ENCODE measurements around the gene ITPK1. TPM values are rescaled to one million over a fixed set of nuclear protein-coding genes. Genes with fewer than 3 reads are reported as not detected.

Gene ITPK1
- total and polyA plus RNA-seq, 2 experiments from 2014 or later = 35.9 to 101 TPM

DNA sequence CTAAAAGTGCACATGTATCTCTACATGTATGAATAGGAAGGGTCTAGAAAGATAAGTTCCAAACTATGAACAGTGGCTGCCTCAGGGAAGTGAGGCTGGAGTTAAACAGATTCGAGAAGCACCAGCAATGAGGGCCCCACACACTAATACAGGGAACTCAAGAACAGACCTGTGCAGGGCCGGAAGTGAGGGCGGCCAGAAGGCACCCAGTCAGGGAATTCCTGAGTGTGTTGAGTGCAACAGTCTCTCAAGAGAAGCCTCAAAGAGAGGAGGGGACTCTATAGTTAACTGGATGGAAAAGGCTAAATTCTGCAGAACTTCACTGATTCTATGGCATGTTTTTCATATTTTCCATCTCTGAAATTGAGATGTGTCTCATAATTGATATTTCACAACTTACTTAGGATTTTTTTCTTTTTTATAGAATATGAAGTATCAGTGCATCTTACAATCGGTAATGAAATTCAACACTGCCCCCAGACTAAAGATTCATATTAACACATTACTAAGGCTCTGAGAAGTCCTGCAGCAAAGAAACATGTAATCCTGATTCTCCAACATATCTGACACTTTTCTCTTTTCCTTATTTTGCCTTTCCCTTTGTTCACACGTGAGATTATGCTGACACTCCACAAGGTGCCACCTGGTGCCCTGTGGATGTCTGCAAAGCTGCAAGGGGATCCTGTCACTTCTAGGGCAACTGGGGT lies 131.5 kb downstream of the ITPK1 start:
- Mint-ChIP-seq H3K4me3 (no peak overlapping the region), H3K27ac (no peak overlapping the region), H3K27me3 (ENCODE audit: insufficient read depth, low read depth, poor library complexity) (peaks cover 12% of the 10 kb centered on the region), H3K36me3 (ENCODE audit: low read depth) (peaks cover 55% of the 10 kb centered on the region), H3K9me3 (peaks cover 31% of the 10 kb centered on the region), H3K4me1 (peaks cover 3% of the 10 kb centered on the region; the same call in 2 of the 3 replicates)
- Histone ChIP-seq H3K27me3 (ENCODE audit: insufficient read depth) (no peaks in the 10 kb centered on the region), H3K4me2 (no peak overlapping the region), H3F3A (replicated peaks; ENCODE audit: low read depth) (no peaks in the 10 kb centered on the region), H3K79me2 (replicated peaks; ENCODE audit: insufficient read depth) (peaks cover 32% of the 10 kb centered on the region), H3K4me1 (ENCODE audit: insufficient read depth) (no peaks in the 10 kb centered on the region), H3K4me3 (no peak overlapping the region), H3K36me3 (ENCODE audit: insufficient read depth) (0 out of 2 replicates have a peak, but pooled peaks cover 3% of the 10 kb centered on the region), H2AFZ (no peak overlapping the region), H3K27ac (ENCODE audit: low read depth) (no peak overlapping the region), H3K9me2 (ENCODE audit: insufficient read depth) (no peaks in the 10 kb centered on the region; the same call in 1 of the 2 replicates), H4K20me1 (replicated peaks; ENCODE audit: insufficient read depth) (peaks cover 6% of the 10 kb centered on the region)
- TF ChIP-seq STAT1 (IDR thresholded peaks at IDR 0.05; ENCODE audit: unreplicated experiment) = no peak
- no peak for TF ChIP-seq ZNF114 (CRISPR knock-in tag; IDR thresholded peaks at IDR 0.05)
- TF ChIP-seq, protein P1, sequence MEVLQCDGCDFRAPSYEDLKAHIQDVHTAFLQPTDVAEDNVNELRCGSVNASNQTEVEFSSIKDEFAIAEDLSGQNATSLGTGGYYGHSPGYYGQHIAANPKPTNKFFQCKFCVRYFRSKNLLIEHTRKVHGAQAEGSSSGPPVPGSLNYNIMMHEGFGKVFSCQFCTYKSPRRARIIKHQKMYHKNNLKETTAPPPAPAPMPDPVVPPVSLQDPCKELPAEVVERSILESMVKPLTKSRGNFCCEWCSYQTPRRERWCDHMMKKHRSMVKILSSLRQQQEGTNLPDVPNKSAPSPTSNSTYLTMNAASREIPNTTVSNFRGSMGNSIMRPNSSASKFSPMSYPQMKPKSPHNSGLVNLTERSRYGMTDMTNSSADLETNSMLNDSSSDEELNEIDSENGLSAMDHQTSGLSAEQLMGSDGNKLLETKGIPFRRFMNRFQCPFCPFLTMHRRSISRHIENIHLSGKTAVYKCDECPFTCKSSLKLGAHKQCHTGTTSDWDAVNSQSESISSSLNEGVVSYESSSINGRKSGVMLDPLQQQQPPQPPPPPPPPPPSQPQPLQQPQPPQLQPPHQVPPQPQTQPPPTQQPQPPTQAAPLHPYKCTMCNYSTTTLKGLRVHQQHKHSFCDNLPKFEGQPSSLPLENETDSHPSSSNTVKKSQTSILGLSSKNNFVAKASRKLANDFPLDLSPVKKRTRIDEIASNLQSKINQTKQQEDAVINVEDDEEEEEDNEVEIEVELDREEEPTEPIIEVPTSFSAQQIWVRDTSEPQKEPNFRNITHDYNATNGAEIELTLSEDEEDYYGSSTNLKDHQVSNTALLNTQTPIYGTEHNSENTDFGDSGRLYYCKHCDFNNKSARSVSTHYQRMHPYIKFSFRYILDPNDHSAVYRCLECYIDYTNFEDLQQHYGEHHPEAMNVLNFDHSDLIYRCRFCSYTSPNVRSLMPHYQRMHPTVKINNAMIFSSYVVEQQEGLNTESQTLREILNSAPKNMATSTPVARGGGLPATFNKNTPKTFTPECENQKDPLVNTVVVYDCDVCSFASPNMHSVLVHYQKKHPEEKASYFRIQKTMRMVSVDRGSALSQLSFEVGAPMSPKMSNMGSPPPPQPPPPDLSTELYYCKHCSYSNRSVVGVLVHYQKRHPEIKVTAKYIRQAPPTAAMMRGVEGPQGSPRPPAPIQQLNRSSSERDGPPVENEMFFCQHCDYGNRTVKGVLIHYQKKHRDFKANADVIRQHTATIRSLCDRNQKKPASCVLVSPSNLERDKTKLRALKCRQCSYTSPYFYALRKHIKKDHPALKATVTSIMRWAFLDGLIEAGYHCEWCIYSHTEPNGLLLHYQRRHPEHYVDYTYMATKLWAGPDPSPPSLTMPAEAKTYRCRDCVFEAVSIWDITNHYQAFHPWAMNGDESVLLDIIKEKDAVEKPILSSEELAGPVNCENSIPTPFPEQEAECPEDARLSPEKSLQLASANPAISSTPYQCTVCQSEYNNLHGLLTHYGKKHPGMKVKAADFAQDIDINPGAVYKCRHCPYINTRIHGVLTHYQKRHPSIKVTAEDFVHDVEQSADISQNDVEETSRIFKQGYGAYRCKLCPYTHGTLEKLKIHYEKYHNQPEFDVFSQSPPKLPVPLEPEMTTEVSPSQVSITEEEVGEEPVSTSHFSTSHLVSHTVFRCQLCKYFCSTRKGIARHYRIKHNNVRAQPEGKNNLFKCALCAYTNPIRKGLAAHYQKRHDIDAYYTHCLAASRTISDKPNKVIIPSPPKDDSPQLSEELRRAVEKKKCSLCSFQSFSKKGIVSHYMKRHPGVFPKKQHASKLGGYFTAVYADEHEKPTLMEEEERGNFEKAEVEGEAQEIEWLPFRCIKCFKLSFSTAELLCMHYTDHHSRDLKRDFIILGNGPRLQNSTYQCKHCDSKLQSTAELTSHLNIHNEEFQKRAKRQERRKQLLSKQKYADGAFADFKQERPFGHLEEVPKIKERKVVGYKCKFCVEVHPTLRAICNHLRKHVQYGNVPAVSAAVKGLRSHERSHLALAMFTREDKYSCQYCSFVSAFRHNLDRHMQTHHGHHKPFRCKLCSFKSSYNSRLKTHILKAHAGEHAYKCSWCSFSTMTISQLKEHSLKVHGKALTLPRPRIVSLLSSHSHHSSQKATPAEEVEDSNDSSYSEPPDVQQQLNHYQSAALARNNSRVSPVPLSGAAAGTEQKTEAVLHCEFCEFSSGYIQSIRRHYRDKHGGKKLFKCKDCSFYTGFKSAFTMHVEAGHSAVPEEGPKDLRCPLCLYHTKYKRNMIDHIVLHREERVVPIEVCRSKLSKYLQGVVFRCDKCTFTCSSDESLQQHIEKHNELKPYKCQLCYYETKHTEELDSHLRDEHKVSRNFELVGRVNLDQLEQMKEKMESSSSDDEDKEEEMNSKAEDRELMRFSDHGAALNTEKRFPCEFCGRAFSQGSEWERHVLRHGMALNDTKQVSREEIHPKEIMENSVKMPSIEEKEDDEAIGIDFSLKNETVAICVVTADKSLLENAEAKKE (CRISPR knock-in tag; IDR thresholded peaks at IDR 0.05) = no peak
- TF ChIP-seq EZH2 (IDR thresholded peaks at IDR 0.05; ENCODE audit: low read depth, unreplicated experiment) = no peak
- no peak for TF ChIP-seq CREB1 (CRISPR knock-in tag; IDR thresholded peaks at IDR 0.05; ENCODE audit: low read depth)
- TF ChIP-seq ZNF331 (CRISPR knock-in tag; IDR thresholded peaks at IDR 0.05; ENCODE audit: low read depth) = no peak
- TF ChIP-seq, protein P2, sequence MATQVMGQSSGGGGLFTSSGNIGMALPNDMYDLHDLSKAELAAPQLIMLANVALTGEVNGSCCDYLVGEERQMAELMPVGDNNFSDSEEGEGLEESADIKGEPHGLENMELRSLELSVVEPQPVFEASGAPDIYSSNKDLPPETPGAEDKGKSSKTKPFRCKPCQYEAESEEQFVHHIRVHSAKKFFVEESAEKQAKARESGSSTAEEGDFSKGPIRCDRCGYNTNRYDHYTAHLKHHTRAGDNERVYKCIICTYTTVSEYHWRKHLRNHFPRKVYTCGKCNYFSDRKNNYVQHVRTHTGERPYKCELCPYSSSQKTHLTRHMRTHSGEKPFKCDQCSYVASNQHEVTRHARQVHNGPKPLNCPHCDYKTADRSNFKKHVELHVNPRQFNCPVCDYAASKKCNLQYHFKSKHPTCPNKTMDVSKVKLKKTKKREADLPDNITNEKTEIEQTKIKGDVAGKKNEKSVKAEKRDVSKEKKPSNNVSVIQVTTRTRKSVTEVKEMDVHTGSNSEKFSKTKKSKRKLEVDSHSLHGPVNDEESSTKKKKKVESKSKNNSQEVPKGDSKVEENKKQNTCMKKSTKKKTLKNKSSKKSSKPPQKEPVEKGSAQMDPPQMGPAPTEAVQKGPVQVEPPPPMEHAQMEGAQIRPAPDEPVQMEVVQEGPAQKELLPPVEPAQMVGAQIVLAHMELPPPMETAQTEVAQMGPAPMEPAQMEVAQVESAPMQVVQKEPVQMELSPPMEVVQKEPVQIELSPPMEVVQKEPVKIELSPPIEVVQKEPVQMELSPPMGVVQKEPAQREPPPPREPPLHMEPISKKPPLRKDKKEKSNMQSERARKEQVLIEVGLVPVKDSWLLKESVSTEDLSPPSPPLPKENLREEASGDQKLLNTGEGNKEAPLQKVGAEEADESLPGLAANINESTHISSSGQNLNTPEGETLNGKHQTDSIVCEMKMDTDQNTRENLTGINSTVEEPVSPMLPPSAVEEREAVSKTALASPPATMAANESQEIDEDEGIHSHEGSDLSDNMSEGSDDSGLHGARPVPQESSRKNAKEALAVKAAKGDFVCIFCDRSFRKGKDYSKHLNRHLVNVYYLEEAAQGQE (IDR thresholded peaks at IDR 0.05; ENCODE audit: unreplicated experiment) = no peak
- no peak for TF ChIP-seq POLR2AphosphoS5 (IDR thresholded peaks at IDR 0.05; ENCODE audit: low read depth)
- TF ChIP-seq JUNB (IDR thresholded peaks at IDR 0.05; ENCODE audit: unreplicated experiment) = no peak
- no peak for TF ChIP-seq NANOG (IDR thresholded peaks at IDR 0.05; ENCODE audit: borderline replicate concordance)
- TF ChIP-seq, protein P3, sequence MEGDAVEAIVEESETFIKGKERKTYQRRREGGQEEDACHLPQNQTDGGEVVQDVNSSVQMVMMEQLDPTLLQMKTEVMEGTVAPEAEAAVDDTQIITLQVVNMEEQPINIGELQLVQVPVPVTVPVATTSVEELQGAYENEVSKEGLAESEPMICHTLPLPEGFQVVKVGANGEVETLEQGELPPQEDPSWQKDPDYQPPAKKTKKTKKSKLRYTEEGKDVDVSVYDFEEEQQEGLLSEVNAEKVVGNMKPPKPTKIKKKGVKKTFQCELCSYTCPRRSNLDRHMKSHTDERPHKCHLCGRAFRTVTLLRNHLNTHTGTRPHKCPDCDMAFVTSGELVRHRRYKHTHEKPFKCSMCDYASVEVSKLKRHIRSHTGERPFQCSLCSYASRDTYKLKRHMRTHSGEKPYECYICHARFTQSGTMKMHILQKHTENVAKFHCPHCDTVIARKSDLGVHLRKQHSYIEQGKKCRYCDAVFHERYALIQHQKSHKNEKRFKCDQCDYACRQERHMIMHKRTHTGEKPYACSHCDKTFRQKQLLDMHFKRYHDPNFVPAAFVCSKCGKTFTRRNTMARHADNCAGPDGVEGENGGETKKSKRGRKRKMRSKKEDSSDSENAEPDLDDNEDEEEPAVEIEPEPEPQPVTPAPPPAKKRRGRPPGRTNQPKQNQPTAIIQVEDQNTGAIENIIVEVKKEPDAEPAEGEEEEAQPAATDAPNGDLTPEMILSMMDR (conservative IDR thresholded peaks at IDR 0.05; ENCODE audit: low read depth in 2 of 2) = no peak
- TF ChIP-seq EZH2phosphoT487 (IDR thresholded peaks at IDR 0.05; ENCODE audit: unreplicated experiment) = no peak
- TF ChIP-seq, protein P4, sequence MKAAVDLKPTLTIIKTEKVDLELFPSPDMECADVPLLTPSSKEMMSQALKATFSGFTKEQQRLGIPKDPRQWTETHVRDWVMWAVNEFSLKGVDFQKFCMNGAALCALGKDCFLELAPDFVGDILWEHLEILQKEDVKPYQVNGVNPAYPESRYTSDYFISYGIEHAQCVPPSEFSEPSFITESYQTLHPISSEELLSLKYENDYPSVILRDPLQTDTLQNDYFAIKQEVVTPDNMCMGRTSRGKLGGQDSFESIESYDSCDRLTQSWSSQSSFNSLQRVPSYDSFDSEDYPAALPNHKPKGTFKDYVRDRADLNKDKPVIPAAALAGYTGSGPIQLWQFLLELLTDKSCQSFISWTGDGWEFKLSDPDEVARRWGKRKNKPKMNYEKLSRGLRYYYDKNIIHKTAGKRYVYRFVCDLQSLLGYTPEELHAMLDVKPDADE (IDR thresholded peaks at IDR 0.05) = no peak
- no peak for ATAC-seq
- DNase-seq (ENCODE audit: low spot score) = no peak

Measured in GM23338 (cell line).